Caki2 (cell line): ENCODE data around the gene GFPT2. TPM values are rescaled to one million over a fixed set of nuclear protein-coding genes. Genes with fewer than 3 reads are reported as not detected.

Experiments used
- DNase-seq: peaks from one replicate; pipeline ENCODE4 v3.0.0-alpha.2; 2015; ENCODE audit warnings: low read depth
- in situ Hi-C: cut with HindIII; loops from 2 replicates; pipeline ENCODE4 v1.10.0; 2016; ENCODE audit warnings: low sequenced_read_pairs, low pct_unique_long_range_greater_than_20kb, mixed read lengths
- total RNA-seq: library from RNA; depleted of rRNA; stranded (reverse); fragments of >200 nt; shearing (Covaris generic); gene quantifications from 2 replicates; pipeline ENCODE4 v1.2.3, GENCODE V29; 2014; ENCODE audit warnings: low replicate concordance; rRNA removed

GFPT2 gene
- total RNA-seq, 1 experiment from 2014 or later = 3.7 TPM

- in situ Hi-C loops = no loop called here
- DNase-seq = peak; percentile 13
Observed at GRCh38 chr5:180253036-180253824, 99.9 kb downstream of the GFPT2 start.

GRCh38 chr5:180251887-180252286, 101.2 kb downstream of the GFPT2 start:
- DNase-seq = no peak
- in situ Hi-C loops = no loop called here

DNA sequence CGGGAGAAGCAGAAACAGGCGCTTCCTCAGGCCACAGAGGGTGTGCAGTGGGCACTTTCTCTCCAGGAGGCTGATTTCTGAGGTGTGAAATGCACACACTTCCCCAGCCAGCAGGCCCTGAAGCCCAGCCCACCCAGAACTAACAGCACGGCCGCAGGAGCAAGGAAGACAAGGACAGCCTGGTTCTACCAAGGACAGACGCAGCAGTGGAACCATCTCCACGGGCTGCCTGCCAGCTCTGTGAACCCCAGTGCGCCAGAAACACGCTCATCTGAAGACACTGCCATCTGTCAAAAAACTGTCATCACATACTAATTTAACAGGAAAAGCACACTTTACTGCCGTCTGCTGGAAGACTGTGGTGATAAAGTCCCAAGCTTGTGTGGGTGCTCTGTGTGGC, 102.0 kb downstream of the GFPT2 start:
- in situ Hi-C loops = no loop called here

More for the DNA sequence above, 102.0 kb downstream of the GFPT2 start:
- DNase-seq = no peak

Other genes with a start within 250 kb of the GFPT2 start
- 0.64 TPM in 1 of 2 replicates, not detected in the other for gene RASGEF1C, start 144.1 kb downstream of the GFPT2 start, total RNA-seq
- gene MAPK9, start 61.3 kb downstream of the GFPT2 start, total RNA-seq = 33.4 and 46.5 TPM in 2 replicates
- gene CNOT6, start 141.0 kb upstream of the GFPT2 start, total RNA-seq = 5.7 and 7.6 TPM in 2 replicates
- gene SCGB3A1, start 238.2 kb upstream of the GFPT2 start, total RNA-seq = not detected in 2 replicates